ENCODE data around the gene THAP12. TPM values are rescaled to one million over a fixed set of nuclear protein-coding genes. Genes with fewer than 3 reads are reported as not detected.

The THAP12 gene
- total and polyA plus RNA-seq, 4 donors, result 5.6 to 21.9 (median 13.7) TPM

DNA sequence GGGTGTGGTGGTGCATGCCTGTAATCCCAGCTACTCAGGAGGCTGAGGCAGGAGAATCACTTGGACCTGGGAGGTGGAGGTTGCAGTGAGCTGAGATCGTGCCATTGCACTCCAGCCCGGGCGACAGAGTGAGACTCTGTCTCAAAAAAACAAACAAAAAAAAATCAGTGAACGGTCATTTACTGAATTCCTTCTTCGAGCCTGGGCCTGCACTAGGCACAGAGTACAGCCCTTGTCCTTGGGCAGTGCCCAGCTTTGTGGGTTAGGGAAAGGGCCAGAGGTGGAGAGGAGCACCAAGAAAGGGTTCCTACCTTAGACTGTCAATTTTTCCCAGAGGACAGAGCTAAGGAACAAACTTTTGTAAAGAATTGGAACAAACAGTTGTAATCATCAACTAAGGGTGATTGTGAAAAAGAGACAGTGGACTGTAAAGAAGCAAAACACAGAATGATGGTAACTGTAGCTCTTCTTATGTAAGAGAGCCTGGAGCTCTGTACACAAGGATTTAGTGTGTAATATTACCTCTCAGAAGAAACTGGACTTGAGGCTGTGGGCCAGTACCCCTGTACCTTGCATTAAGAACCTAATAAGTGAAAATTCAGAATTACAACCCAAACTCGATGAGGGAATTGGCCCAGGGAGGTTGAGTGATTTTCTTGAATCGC lies 11.0 kb upstream of the THAP12 start:
- H3K27ac ChIP-seq (ENCODE audit: low read depth in 1 of 2, low read length in 2 of 2), result no peak overlapping the region
- DNase-seq (ENCODE audit: low spot score), result no peak
- TF ChIP-seq FOXA2 (IDR thresholded peaks at IDR 0.05), result no peak
- TF ChIP-seq, protein P1, sequence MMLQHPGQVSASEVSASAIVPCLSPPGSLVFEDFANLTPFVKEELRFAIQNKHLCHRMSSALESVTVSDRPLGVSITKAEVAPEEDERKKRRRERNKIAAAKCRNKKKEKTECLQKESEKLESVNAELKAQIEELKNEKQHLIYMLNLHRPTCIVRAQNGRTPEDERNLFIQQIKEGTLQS (IDR thresholded peaks at IDR 0.05), result no peak
- no peak for TF ChIP-seq EGR1 (IDR thresholded peaks at IDR 0.05; ENCODE audit: low read depth in 2 of 2)
- TF ChIP-seq, protein P2, sequence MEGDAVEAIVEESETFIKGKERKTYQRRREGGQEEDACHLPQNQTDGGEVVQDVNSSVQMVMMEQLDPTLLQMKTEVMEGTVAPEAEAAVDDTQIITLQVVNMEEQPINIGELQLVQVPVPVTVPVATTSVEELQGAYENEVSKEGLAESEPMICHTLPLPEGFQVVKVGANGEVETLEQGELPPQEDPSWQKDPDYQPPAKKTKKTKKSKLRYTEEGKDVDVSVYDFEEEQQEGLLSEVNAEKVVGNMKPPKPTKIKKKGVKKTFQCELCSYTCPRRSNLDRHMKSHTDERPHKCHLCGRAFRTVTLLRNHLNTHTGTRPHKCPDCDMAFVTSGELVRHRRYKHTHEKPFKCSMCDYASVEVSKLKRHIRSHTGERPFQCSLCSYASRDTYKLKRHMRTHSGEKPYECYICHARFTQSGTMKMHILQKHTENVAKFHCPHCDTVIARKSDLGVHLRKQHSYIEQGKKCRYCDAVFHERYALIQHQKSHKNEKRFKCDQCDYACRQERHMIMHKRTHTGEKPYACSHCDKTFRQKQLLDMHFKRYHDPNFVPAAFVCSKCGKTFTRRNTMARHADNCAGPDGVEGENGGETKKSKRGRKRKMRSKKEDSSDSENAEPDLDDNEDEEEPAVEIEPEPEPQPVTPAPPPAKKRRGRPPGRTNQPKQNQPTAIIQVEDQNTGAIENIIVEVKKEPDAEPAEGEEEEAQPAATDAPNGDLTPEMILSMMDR (IDR thresholded peaks at IDR 0.05; ENCODE audit: low read depth, low read length, missing input control), result no peak
- no peak for TF ChIP-seq JUND (IDR thresholded peaks at IDR 0.05)
- H3K4me1 ChIP-seq (ENCODE audit: control insufficient read depth in 4 of 4, insufficient read depth in 4 of 4, low read length in 3 of 4), result no peaks in the 10 kb centered on the region
- H3K9me3 ChIP-seq (ENCODE audit: control insufficient read depth in 4 of 4, low read length in 3 of 4), result no peaks in the 10 kb centered on the region
- no peak overlapping the region for H3K4me3 ChIP-seq (ENCODE audit: low read depth in 1 of 3, low read length in 3 of 3)
- H3K36me3 ChIP-seq (ENCODE audit: control insufficient read depth in 4 of 4, insufficient read depth in 3 of 4, low read depth in 1 of 4, low read length in 3 of 4), result no peaks in the 10 kb centered on the region
- no peak overlapping the region for H3K9ac ChIP-seq (ENCODE audit: low read depth in 1 of 2, low read length in 2 of 2)
- no peaks in the 10 kb centered on the region for H3K27me3 ChIP-seq (ENCODE audit: control insufficient read depth in 4 of 4, insufficient read depth in 4 of 4, low read length in 3 of 4)
- WGBS, result 77% methylated on average over 7 of the region's 7 CpGs

DNA sequence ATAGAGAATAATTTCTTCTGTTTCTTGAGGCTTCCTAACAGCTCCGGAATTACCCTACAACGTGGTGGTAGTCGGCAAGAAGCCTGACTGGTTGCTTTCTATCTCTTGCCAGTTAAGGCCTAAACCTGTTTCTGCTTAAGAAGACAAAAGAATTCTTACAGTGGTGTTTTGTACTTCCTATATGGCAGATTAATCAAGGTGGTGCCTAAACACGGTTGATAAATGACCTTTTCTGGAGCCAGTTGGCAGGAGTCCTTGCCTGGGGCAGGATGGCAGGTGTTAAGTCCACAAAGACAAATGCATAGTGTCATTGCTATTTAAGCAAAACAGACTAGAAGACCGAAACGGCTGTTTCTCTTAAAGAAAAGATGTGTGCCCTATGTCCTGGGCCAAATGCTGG lies 10.1 kb upstream of the THAP12 start:
- H3K9ac ChIP-seq (ENCODE audit: low read depth in 1 of 2, low read length in 2 of 2), result no peak overlapping the region
- 65% methylated on average over 6 of the region's 6 CpGs for WGBS
- H3K9me3 ChIP-seq (ENCODE audit: control insufficient read depth in 4 of 4, low read length in 3 of 4), result no peaks in the 10 kb centered on the region
- H3K4me1 ChIP-seq (ENCODE audit: control insufficient read depth in 4 of 4, insufficient read depth in 4 of 4, low read length in 3 of 4), result peaks cover 0 to 7% (median 6%) of the 10 kb centered on the region in 4 donors
- TF ChIP-seq, protein P3, sequence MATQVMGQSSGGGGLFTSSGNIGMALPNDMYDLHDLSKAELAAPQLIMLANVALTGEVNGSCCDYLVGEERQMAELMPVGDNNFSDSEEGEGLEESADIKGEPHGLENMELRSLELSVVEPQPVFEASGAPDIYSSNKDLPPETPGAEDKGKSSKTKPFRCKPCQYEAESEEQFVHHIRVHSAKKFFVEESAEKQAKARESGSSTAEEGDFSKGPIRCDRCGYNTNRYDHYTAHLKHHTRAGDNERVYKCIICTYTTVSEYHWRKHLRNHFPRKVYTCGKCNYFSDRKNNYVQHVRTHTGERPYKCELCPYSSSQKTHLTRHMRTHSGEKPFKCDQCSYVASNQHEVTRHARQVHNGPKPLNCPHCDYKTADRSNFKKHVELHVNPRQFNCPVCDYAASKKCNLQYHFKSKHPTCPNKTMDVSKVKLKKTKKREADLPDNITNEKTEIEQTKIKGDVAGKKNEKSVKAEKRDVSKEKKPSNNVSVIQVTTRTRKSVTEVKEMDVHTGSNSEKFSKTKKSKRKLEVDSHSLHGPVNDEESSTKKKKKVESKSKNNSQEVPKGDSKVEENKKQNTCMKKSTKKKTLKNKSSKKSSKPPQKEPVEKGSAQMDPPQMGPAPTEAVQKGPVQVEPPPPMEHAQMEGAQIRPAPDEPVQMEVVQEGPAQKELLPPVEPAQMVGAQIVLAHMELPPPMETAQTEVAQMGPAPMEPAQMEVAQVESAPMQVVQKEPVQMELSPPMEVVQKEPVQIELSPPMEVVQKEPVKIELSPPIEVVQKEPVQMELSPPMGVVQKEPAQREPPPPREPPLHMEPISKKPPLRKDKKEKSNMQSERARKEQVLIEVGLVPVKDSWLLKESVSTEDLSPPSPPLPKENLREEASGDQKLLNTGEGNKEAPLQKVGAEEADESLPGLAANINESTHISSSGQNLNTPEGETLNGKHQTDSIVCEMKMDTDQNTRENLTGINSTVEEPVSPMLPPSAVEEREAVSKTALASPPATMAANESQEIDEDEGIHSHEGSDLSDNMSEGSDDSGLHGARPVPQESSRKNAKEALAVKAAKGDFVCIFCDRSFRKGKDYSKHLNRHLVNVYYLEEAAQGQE (IDR thresholded peaks at IDR 0.05), result no peak
- TF ChIP-seq, protein P4, sequence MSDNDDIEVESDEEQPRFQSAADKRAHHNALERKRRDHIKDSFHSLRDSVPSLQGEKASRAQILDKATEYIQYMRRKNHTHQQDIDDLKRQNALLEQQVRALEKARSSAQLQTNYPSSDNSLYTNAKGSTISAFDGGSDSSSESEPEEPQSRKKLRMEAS (IDR thresholded peaks at IDR 0.05), result no peak
- TF ChIP-seq FOXA2 (IDR thresholded peaks at IDR 0.05) (no peak), SP1 (IDR thresholded peaks at IDR 0.05) (no peak), TAF1 (conservative IDR thresholded peaks at IDR 0.05) (no peak), FOXA1 (IDR thresholded peaks at IDR 0.05) (no peak), JUND (IDR thresholded peaks at IDR 0.05) (no peak), YY1 (IDR thresholded peaks at IDR 0.05) (no peak), EGR1 (IDR thresholded peaks at IDR 0.05; ENCODE audit: low read depth in 2 of 2) (no peak)
- TF ChIP-seq, protein P5, sequence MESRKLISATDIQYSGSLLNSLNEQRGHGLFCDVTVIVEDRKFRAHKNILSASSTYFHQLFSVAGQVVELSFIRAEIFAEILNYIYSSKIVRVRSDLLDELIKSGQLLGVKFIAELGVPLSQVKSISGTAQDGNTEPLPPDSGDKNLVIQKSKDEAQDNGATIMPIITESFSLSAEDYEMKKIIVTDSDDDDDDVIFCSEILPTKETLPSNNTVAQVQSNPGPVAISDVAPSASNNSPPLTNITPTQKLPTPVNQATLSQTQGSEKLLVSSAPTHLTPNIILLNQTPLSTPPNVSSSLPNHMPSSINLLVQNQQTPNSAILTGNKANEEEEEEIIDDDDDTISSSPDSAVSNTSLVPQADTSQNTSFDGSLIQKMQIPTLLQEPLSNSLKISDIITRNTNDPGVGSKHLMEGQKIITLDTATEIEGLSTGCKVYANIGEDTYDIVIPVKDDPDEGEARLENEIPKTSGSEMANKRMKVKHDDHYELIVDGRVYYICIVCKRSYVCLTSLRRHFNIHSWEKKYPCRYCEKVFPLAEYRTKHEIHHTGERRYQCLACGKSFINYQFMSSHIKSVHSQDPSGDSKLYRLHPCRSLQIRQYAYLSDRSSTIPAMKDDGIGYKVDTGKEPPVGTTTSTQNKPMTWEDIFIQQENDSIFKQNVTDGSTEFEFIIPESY (IDR thresholded peaks at IDR 0.05), result no peak
- TF ChIP-seq, protein P1 (IDR thresholded peaks at IDR 0.05), result no peak
- H3K4me3 ChIP-seq (ENCODE audit: low read depth in 1 of 3, low read length in 3 of 3), result no peak overlapping the region
- H3K27ac ChIP-seq (ENCODE audit: low read depth in 1 of 2, low read length in 2 of 2), result no peak overlapping the region
- H3K27me3 ChIP-seq (ENCODE audit: control insufficient read depth in 4 of 4, insufficient read depth in 4 of 4, low read length in 3 of 4), result no peaks in the 10 kb centered on the region
- H3K36me3 ChIP-seq (ENCODE audit: control insufficient read depth in 4 of 4, insufficient read depth in 3 of 4, low read depth in 1 of 4, low read length in 3 of 4), result no peaks in the 10 kb centered on the region
- DNase-seq (ENCODE audit: low spot score), result no peak

Data from liver (tissue), 9 donors.